SK-N-MC (cell line): ENCODE results near the gene NCOA3.

Experiments used
- EZH2 ChIP-seq: fragments of 200-600 bp; sonication (generic); IDR thresholded peaks from one replicate; pipeline ENCODE4 v1.6.1; 2017; ENCODE audit warnings: antibody characterized with exemption
- POLR2AphosphoS5 ChIP-seq: IDR thresholded peaks from 2 replicates; pipeline ENCODE4 v1.6.1; 2012; ENCODE audit warnings: mild to moderate bottlenecking, low read depth, low read length, borderline replicate concordance

- TF ChIP-seq EZH2 (no peak), POLR2AphosphoS5 (no peak)
Observed at GRCh38 chr20:47678536-47678935, 176.8 kb downstream of the NCOA3 start.
